PFSK-1 (cell line): ENCODE data around the gene SNX13.

ENCODE experiments used
- FOXP2 ChIP-seq: optimal IDR thresholded peaks from 2 replicates; pipeline ENCODE3; 2011; ENCODE audit warnings: borderline replicate concordance, control low read depth, inconsistent platforms; ENCODE audit not compliant: insufficient read depth; ENCODE audit errors: extremely low read length, extremely low read depth
- POLR2AphosphoS5 ChIP-seq: IDR thresholded peaks from 2 replicates; pipeline ENCODE4 v1.6.1; 2012; ENCODE audit warnings: low read depth, mild to moderate bottlenecking, control low read depth, low read length, moderate library complexity
- REST ChIP-seq, 2 experiments: IDR thresholded peaks; 2 replicates each; pipeline versions ENCODE4 v1.6.1 to v1.8.0; 2011 to 2012; ENCODE audit warnings: low read depth in 2 of 2, low read length in 2 of 2, control low read depth in 1 of 2, inconsistent platforms in 1 of 2, mild to moderate bottlenecking in 1 of 2, moderate library complexity in 1 of 2; ENCODE audit not compliant: insufficient read depth in 1 of 2
- SIN3A ChIP-seq: IDR thresholded peaks from 2 replicates; pipeline ENCODE4 v1.6.1; 2012; ENCODE audit warnings: mild to moderate bottlenecking, low read length, moderate library complexity, borderline replicate concordance; ENCODE audit not compliant: insufficient read depth
- TAF1 ChIP-seq: IDR thresholded peaks from 2 replicates; pipeline ENCODE4 v1.6.1; 2012; ENCODE audit warnings: low read length, control low read depth, borderline replicate concordance; ENCODE audit not compliant: insufficient read depth

SNX13 gene

GRCh38 chr7:17963281-17963680, 23.0 kb upstream of the SNX13 start:
- TF ChIP-seq TAF1: no peak
- no peak for TF ChIP-seq REST (IDR thresholded peaks at IDR 0.05; ENCODE audit: insufficient read depth in 1 of 2, low read depth in 2 of 2, low read length in 2 of 2)
- no peak for TF ChIP-seq SIN3A
- TF ChIP-seq POLR2AphosphoS5: no peak
- no peak for TF ChIP-seq FOXP2

- TF ChIP-seq FOXP2 (no peak), POLR2AphosphoS5 (no peak)
Observed at GRCh38 chr7:17962652-17963051, 22.4 kb upstream of the SNX13 start.

- TF ChIP-seq POLR2AphosphoS5 (no peak), TAF1 (no peak), SIN3A (no peak), FOXP2 (no peak), REST (IDR thresholded peaks at IDR 0.05; ENCODE audit: insufficient read depth in 1 of 2, low read depth in 2 of 2, low read length in 2 of 2) (no peak)
Observed at GRCh38 chr7:17957871-17958270, 17.6 kb upstream of the SNX13 start.

- no peak for TF ChIP-seq REST (IDR thresholded peaks at IDR 0.05; ENCODE audit: insufficient read depth in 1 of 2, low read depth in 2 of 2, low read length in 2 of 2)
- no peak for TF ChIP-seq TAF1
- TF ChIP-seq FOXP2: no peak
- TF ChIP-seq SIN3A: no peak
- no peak for TF ChIP-seq POLR2AphosphoS5
Observed at GRCh38 chr7:17952387-17952786, 12.1 kb upstream of the SNX13 start.

GRCh38 chr7:17951742-17952254, 11.5 kb upstream of the SNX13 start:
- TF ChIP-seq SIN3A (no peak), FOXP2 (no peak), TAF1 (no peak), REST (IDR thresholded peaks at IDR 0.05; ENCODE audit: insufficient read depth in 1 of 2, low read depth in 2 of 2, low read length in 2 of 2) (no peak), POLR2AphosphoS5 (no peak)
